HCT116 (cell line): ENCODE data around the gene PHF19. TPM values are rescaled to one million over a fixed set of nuclear protein-coding genes. Genes with fewer than 3 reads are reported as not detected.

Experiments used
- ATAC-seq: fragments of 200-7000 bp; cut with Tn5 transposase; 2 replicates; pipeline ENCODE4 v1.9.1; 2020; ENCODE audit warnings: mild to moderate bottlenecking, moderate library complexity
- BruUV-seq: library from RNA; stranded (reverse); fragments of 400-500 nt; replicated peaks from 2 replicates; lab custom pipeline; 2021; lab: Mats Ljungman, UMichigan
- CTCF ChIA-PET: fragments of 300-600 bp; sonication (Branson Sonifier 250); formaldehyde crosslinking; loops from one replicate; lab custom pipeline; 2021; ENCODE audit warnings: antibody characterized with exemption; lab: Charles Lee
- POLR2A ChIA-PET: fragments of 300-600, 350-600 bp; sonication (Branson Sonifier 250); formaldehyde crosslinking; loops from one replicate; lab custom pipeline; 2021; ENCODE audit warnings: antibody characterized with exemption; lab: Charles Lee
- RAD21 ChIA-PET, 2 experiments: fragments of 300-600 bp; sonication (Branson Sonifier 250); formaldehyde crosslinking; loops; one replicate each; lab custom pipeline; 2023; ENCODE audit warnings: low total read pairs in 2 of 2; ENCODE audit not compliant: uncharacterized antibody in 2 of 2, unreplicated experiment in 2 of 2, low non-redundant PET in 1 of 2; lab: Charles Lee
- DNase-seq: peaks from one replicate; pipeline ENCODE4 v3.0.0-alpha.2; 2010; ENCODE audit warnings: low read depth, low spot score
- H2AFZ ChIP-seq: fragments of 200-600 bp; shearing (Covaris generic), sonication (generic); 2 replicates; pipeline ENCODE4 v1.6.1; 2017; ENCODE audit warnings: low read depth, mixed run types, mixed read lengths, antibody characterized with exemption, low read length; ENCODE audit not compliant: poor library complexity, severe bottlenecking
- H3K27ac ChIP-seq: 2 replicates; pipeline ENCODE4 v1.5.1; 2012; ENCODE audit warnings: low read depth, low read length
- H3K27me3 ChIP-seq: fragments of 200-600 bp; sonication (generic); 2 replicates; pipeline ENCODE4 v1.6.1; 2016; ENCODE audit warnings: mixed run types, low read length, mixed read lengths; ENCODE audit not compliant: insufficient read depth
- H3K36me3 ChIP-seq, 2 experiments: fragments of 200-500 bp in 1 of 2; fragments of 200-600 bp in 1 of 2; sonication (Bioruptor generic) in 1 of 2; sonication (generic) in 1 of 2; 2 replicates each; pipeline versions ENCODE4 v1.5.1 to v1.6.1; 2014 to 2016; ENCODE audit warnings: low read length in 2 of 2, inconsistent platforms in 1 of 2, mixed read lengths in 1 of 2, mixed run types in 1 of 2; ENCODE audit not compliant: insufficient read depth in 2 of 2, control insufficient read depth in 1 of 2
- H3K4me1 ChIP-seq, 2 experiments: fragments of 200-600 bp in 1 of 2; sonication (generic) in 1 of 2; 2 replicates each; pipeline versions ENCODE4 v1.5.1 to v1.6.1; 2012 to 2017; ENCODE audit warnings: low read length in 2 of 2, inconsistent platforms in 1 of 2, mild to moderate bottlenecking in 1 of 2, mixed read lengths in 1 of 2, mixed run types in 1 of 2, moderate library complexity in 1 of 2; ENCODE audit not compliant: insufficient read depth in 2 of 2, control insufficient read depth in 1 of 2
- H3K4me2 ChIP-seq: fragments of 200-600 bp; sonication (generic); 2 replicates; pipeline ENCODE4 v1.6.1; 2017; ENCODE audit warnings: mixed run types, low read length, mixed read lengths
- H3K4me3 ChIP-seq, 2 experiments: fragments of 200-600 bp in 1 of 2; sonication (generic) in 1 of 2; replicated peaks in 1 of 2; 2 replicates each; pipeline ENCODE4 v1.5.1; 2011 to 2016; ENCODE audit warnings: low read length in 2 of 2, control low read depth in 1 of 2, low read depth in 1 of 2, mild to moderate bottlenecking in 1 of 2, mixed read lengths in 1 of 2, mixed run types in 1 of 2
- H3K79me2 ChIP-seq: fragments of 200-600 bp; sonication (generic); 2 replicates; pipeline ENCODE4 v1.6.1; 2017; ENCODE audit warnings: mild to moderate bottlenecking, mixed run types, low read length, moderate library complexity, mixed read lengths; ENCODE audit not compliant: insufficient read depth
- H3K9ac ChIP-seq: fragments of 200-600 bp; sonication (generic); 2 replicates; pipeline ENCODE4 v1.6.1; 2016; ENCODE audit warnings: low read length, mixed read lengths
- H3K9me2 ChIP-seq: fragments of 200-600 bp; sonication (generic), shearing (Covaris generic); 2 replicates; pipeline ENCODE4 v1.6.1; 2017; ENCODE audit warnings: mixed run types, mild to moderate bottlenecking, moderate library complexity; ENCODE audit not compliant: insufficient read depth
- H3K9me3 ChIP-seq, 2 experiments: fragments of 200-500 bp in 1 of 2; fragments of 200-600 bp in 1 of 2; sonication (Bioruptor generic) in 1 of 2; sonication (generic) in 1 of 2; 2 replicates each; pipeline ENCODE4 v1.6.1; 2014 to 2017; ENCODE audit warnings: low read length in 2 of 2, mixed read lengths in 2 of 2, inconsistent platforms in 1 of 2, low read depth in 1 of 2, mild to moderate bottlenecking in 1 of 2, mixed run types in 1 of 2, moderate library complexity in 1 of 2; ENCODE audit not compliant: control insufficient read depth in 1 of 2, insufficient read depth in 1 of 2
- H4K20me1 ChIP-seq: fragments of 200-600 bp; sonication (generic), shearing (Covaris generic); 2 replicates; pipeline ENCODE4 v1.6.1; 2017; ENCODE audit warnings: mixed run types, mild to moderate bottlenecking, moderate library complexity; ENCODE audit not compliant: insufficient read depth
- CEBPB ChIP-seq: IDR thresholded peaks from 2 replicates; pipeline ENCODE4 v1.6.1; 2012; ENCODE audit warnings: low read depth
- FOSL1 ChIP-seq: IDR thresholded peaks from 2 replicates; pipeline ENCODE4 v1.6.1; 2012; ENCODE audit warnings: low read depth
- RAD21 ChIP-seq: IDR thresholded peaks from 2 replicates; pipeline ENCODE4 v1.6.1; 2012; ENCODE audit warnings: low read depth, mild to moderate bottlenecking
- YY1 ChIP-seq: IDR thresholded peaks from 2 replicates; pipeline ENCODE4 v1.6.1; 2011; ENCODE audit warnings: low read length, low read depth, moderate library complexity, mild to moderate bottlenecking; ENCODE audit not compliant: insufficient replicate concordance; ENCODE audit errors: extremely low read depth
- ZNF274 ChIP-seq: fragments of 200-500 bp; sonication (Bioruptor generic); IDR thresholded peaks from 2 replicates; pipeline ENCODE4 v1.6.1; 2014; ENCODE audit warnings: mild to moderate bottlenecking, low read depth, low read length, inconsistent platforms
- intact Hi-C: fragments of 100-400 bp; cut with micrococcal nuclease; formaldehyde crosslinking; loops from 2 replicates; pipeline ENCODE4 v1.10.0; 2022
- total RNA-seq: library from RNA; stranded (reverse); gene quantifications from one replicate; pipeline ENCODE4 v1.2.1, GENCODE V29; 2021; ENCODE audit not compliant: unreplicated experiment
- TF ChIP-seq, protein P1 (sequence below): IDR thresholded peaks from 2 replicates; pipeline ENCODE4 v1.6.1; 2012; ENCODE audit warnings: low read depth
- TF ChIP-seq, protein P2 (sequence below), 3 experiments: fragments of 200-600 bp in 1 of 3; sonication (generic) in 1 of 3; IDR thresholded peaks in 2 of 3; conservative IDR thresholded peaks in 1 of 3; 2 replicates each; pipeline ENCODE4 v1.5.1; 2012 to 2017; ENCODE audit warnings: low read depth in 2 of 3, low read length in 2 of 3, antibody characterized with exemption in 1 of 3, borderline replicate concordance in 1 of 3, control low read depth in 1 of 3, mild to moderate bottlenecking in 1 of 3, mixed read lengths in 1 of 3, mixed run types in 1 of 3, moderate library complexity in 1 of 3; ENCODE audit not compliant: insufficient read depth in 1 of 3

Gene PHF19
- total RNA-seq, 1 experiment from 2014 or later = 74.0 TPM

DNA sequence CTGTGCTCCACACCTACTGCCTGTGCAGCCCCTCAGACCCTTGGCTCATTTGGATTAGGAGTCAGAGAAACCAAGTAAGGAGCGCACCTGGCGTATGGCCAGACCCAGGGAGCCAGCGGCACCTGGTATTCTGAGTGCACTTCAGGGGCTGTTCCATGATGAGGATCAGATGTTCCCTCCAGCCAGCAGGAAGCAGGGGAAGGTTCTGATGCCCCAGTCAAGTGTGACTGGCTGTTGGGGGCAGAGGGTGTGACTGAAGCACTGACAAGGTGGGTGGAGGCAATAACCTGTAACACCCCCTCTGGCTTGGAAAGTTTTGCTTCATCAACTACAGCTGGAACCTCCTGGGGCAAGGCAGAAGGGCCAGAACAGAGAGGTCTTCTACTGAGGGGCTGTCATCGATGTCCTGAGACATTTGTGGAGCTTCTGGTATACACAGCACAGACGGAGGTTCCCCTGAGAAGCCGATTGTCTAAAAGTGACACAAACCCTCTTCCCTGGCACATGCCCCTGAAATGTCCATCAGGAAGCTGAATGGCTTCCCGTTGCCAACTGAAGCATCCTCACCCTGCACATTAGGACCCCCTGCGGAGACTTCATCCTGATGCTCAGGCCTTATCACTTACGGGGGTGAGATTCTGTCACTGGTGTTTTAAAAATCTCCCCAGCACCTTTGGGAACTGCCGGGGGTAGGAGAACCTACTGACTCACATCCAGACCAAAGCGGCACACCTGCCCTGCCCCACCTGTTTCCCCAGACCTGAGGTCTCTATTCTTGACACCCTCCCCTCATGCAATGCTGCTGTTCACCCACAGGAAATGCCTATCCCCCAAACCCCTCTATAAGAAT lies 28.6 kb upstream of the PHF19 start:
- Histone ChIP-seq H3K9me2 (no peaks in the 10 kb centered on the region), H3K36me3 (no peaks in the 10 kb centered on the region), H3K9me3 (no peaks in the 10 kb centered on the region), H4K20me1 (no peaks in the 10 kb centered on the region), H3K9ac (no peak overlapping the region), H3K27ac (no peak overlapping the region), H3K4me2 (no peak overlapping the region), H3K4me3 (no peak overlapping the region), H3K79me2 (no peaks in the 10 kb centered on the region), H3K27me3 (no peaks in the 10 kb centered on the region), H3K4me1 (peaks cover 6 to 11% of the 10 kb centered on the region in 2 experiments), H2AFZ (no peak overlapping the region)
- ChIA-PET POLR2A (no interaction called here), CTCF (no interaction called here), RAD21 (no interaction called here)
- intact Hi-C loops = no loop called here
- DNase-seq (no peak), ATAC-seq (no peak)
- TF ChIP-seq YY1 (no peak), RAD21 (no peak)
- TF ChIP-seq, protein P1, sequence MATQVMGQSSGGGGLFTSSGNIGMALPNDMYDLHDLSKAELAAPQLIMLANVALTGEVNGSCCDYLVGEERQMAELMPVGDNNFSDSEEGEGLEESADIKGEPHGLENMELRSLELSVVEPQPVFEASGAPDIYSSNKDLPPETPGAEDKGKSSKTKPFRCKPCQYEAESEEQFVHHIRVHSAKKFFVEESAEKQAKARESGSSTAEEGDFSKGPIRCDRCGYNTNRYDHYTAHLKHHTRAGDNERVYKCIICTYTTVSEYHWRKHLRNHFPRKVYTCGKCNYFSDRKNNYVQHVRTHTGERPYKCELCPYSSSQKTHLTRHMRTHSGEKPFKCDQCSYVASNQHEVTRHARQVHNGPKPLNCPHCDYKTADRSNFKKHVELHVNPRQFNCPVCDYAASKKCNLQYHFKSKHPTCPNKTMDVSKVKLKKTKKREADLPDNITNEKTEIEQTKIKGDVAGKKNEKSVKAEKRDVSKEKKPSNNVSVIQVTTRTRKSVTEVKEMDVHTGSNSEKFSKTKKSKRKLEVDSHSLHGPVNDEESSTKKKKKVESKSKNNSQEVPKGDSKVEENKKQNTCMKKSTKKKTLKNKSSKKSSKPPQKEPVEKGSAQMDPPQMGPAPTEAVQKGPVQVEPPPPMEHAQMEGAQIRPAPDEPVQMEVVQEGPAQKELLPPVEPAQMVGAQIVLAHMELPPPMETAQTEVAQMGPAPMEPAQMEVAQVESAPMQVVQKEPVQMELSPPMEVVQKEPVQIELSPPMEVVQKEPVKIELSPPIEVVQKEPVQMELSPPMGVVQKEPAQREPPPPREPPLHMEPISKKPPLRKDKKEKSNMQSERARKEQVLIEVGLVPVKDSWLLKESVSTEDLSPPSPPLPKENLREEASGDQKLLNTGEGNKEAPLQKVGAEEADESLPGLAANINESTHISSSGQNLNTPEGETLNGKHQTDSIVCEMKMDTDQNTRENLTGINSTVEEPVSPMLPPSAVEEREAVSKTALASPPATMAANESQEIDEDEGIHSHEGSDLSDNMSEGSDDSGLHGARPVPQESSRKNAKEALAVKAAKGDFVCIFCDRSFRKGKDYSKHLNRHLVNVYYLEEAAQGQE = no peak
- no TSS peak for BruUV-seq

DNA sequence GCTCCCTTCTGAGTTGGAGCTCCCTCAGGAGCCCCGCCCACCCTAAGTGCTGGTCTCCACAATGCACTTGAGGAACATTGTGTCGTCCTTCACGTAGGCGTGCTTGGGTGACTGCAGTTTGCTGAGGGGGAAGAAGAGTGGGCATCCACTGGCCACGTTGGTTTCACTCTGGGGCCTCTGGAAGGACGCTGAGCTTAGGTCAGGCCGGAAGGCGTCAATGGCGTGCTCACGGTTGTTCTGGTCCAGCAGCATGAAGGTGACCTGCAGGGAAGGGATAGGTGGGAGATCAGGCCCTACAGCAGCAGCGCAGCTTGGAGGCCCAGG lies 28.0 kb upstream of the PHF19 start:
- DNase-seq = no peak
- Histone ChIP-seq H3K9ac (no peak overlapping the region), H3K9me3 (no peaks in the 10 kb centered on the region), H3K4me2 (no peak overlapping the region), H4K20me1 (no peaks in the 10 kb centered on the region), H3K4me1 (peaks cover 4 to 5% of the 10 kb centered on the region in 2 experiments), H3K79me2 (no peaks in the 10 kb centered on the region), H3K27me3 (no peaks in the 10 kb centered on the region), H3K4me3 (no peak overlapping the region), H3K9me2 (no peaks in the 10 kb centered on the region), H2AFZ (no peak overlapping the region), H3K27ac (no peak overlapping the region), H3K36me3 (no peaks in the 10 kb centered on the region)
- POLR2A ChIA-PET = no interaction called here
- BruUV-seq = no TSS peak
- CTCF ChIA-PET = no interaction called here
- intact Hi-C loops = no loop called here
- RAD21 ChIA-PET = no interaction called here
- no peak for ATAC-seq
- TF ChIP-seq, protein P1 = no peak
- TF ChIP-seq FOSL1 (no peak), CEBPB (no peak), YY1 (no peak), ZNF274 (no peak)
- TF ChIP-seq, protein P2, sequence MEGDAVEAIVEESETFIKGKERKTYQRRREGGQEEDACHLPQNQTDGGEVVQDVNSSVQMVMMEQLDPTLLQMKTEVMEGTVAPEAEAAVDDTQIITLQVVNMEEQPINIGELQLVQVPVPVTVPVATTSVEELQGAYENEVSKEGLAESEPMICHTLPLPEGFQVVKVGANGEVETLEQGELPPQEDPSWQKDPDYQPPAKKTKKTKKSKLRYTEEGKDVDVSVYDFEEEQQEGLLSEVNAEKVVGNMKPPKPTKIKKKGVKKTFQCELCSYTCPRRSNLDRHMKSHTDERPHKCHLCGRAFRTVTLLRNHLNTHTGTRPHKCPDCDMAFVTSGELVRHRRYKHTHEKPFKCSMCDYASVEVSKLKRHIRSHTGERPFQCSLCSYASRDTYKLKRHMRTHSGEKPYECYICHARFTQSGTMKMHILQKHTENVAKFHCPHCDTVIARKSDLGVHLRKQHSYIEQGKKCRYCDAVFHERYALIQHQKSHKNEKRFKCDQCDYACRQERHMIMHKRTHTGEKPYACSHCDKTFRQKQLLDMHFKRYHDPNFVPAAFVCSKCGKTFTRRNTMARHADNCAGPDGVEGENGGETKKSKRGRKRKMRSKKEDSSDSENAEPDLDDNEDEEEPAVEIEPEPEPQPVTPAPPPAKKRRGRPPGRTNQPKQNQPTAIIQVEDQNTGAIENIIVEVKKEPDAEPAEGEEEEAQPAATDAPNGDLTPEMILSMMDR (IDR thresholded peaks at IDR 0.05 in 2 of 3, conservative IDR thresholded peaks at IDR 0.05 in 1 of 3; ENCODE audit: borderline replicate concordance in 1 of 3, insufficient read depth in 1 of 3, low read depth in 2 of 3, low read length in 2 of 3) = no peak
